Left ventricle myocardium inferior (tissue), 1 donor: ENCODE measurements around the gene PDGFB. TPM values are rescaled to one million over a fixed set of nuclear protein-coding genes. Genes with fewer than 3 reads are reported as not detected.

Experiments
- DNase-seq: peaks from one replicate; pipeline ENCODE4 v3.0.0-alpha.2; 2020
- H3K27ac ChIP-seq: fragments of 200-600 bp; replicated peaks from 2 replicates; pipeline ENCODE4 v1.8.0; 2021
- H3K27me3 ChIP-seq: fragments of 200-600 bp; 2 replicates; pipeline ENCODE4 v1.8.0; 2021; ENCODE audit warnings: low read depth
- H3K36me3 ChIP-seq: fragments of 200-600 bp; 2 replicates; pipeline ENCODE4 v1.8.0; 2021
- H3K4me1 ChIP-seq: fragments of 200-600 bp; 2 replicates; pipeline ENCODE4 v1.8.0; 2021
- H3K4me3 ChIP-seq: fragments of 200-600 bp; 2 replicates; pipeline ENCODE4 v1.8.0; 2021; ENCODE audit warnings: mild to moderate bottlenecking, moderate library complexity
- H3K9me3 ChIP-seq: fragments of 200-600 bp; replicated peaks from 2 replicates; pipeline ENCODE4 v1.8.0; 2021
- intact Hi-C: fragments of 100-400 bp; cut with micrococcal nuclease; formaldehyde crosslinking; loops from one replicate; pipeline ENCODE4 v1.11.0; 2022
- total RNA-seq: library from RNA; stranded (reverse); fragmentation: NEBNext Ultra II Directional; extraction: Animal tissue kit (Norgen Biotek cat#: 25700); gene quantifications from one replicate; pipeline ENCODE4 v1.2.1, GENCODE V29; 2021
- TF ChIP-seq, protein P1 (sequence below): fragments of 200-600 bp; IDR thresholded peaks from 2 replicates; pipeline ENCODE4 v1.8.0; 2021; ENCODE audit warnings: antibody characterized with exemption, mild to moderate bottlenecking, borderline replicate concordance
- donor health status: DM: no; HTN: yes; CAD: no; lungs with severe emphysema.

The PDGFB gene
- total RNA-seq, 1 donor from 2014 or later: 17.2 TPM

DNA sequence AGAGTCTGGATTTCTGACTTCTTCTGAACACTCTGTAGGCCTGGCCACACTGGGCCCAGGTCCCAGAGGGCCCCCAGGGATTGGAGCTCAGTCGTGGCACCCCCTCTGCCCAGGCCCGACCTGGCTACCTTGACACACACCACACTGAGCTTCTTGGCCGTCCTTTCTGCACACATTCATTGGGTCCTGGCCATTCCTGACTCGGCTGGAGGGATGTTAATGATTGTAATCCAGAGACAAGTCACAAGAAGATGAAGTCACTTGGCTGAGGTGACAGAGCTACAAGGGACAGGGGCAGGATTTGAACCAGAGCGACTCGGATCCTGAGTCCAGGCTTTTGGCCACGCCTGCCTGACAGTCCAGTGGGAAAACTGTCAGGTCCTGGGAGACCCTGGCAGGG, 23.9 kb upstream of the PDGFB start:
- Histone ChIP-seq H3K27ac (peak overlapping the region; percentile 80), H3K27me3 (no peaks in the 10 kb centered on the region), H3K36me3 (no peaks in the 10 kb centered on the region), H3K4me3 (no peak overlapping the region), H3K9me3 (peaks cover 5% of the 10 kb centered on the region), H3K4me1 (peaks cover 54% of the 10 kb centered on the region)
- intact Hi-C loops: no loop called here
- TF ChIP-seq, protein P1, sequence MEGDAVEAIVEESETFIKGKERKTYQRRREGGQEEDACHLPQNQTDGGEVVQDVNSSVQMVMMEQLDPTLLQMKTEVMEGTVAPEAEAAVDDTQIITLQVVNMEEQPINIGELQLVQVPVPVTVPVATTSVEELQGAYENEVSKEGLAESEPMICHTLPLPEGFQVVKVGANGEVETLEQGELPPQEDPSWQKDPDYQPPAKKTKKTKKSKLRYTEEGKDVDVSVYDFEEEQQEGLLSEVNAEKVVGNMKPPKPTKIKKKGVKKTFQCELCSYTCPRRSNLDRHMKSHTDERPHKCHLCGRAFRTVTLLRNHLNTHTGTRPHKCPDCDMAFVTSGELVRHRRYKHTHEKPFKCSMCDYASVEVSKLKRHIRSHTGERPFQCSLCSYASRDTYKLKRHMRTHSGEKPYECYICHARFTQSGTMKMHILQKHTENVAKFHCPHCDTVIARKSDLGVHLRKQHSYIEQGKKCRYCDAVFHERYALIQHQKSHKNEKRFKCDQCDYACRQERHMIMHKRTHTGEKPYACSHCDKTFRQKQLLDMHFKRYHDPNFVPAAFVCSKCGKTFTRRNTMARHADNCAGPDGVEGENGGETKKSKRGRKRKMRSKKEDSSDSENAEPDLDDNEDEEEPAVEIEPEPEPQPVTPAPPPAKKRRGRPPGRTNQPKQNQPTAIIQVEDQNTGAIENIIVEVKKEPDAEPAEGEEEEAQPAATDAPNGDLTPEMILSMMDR: no peak
- no peak for DNase-seq

DNA sequence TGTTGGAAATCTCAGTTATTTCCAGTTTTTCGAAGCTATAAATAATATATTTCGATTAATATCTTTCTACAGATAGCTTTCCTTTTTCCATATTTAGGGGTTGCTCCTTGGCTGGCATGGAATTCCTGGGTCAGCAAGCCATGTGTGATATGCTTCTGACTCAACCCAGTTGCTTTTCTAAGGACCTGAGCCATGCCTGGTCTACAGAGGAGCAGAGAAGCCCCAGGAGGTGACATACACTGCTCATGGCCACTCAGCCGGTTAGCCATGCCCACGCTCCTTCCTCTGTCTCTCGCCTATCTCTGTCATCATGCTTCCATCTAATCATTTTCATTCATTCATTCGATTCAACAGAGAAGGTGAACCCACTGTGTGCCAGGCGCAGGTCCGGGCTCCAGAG, 23.2 kb upstream of the PDGFB start:
- peaks cover 5% of the 10 kb centered on the region for H3K9me3 ChIP-seq
- no peaks in the 10 kb centered on the region for H3K27me3 ChIP-seq
- no peak for DNase-seq
- H3K27ac ChIP-seq: peak overlapping the region; percentile 80
- TF ChIP-seq, protein P1: no peak
- intact Hi-C loops: no loop called here
- peaks cover 54% of the 10 kb centered on the region for H3K4me1 ChIP-seq
- no peaks in the 10 kb centered on the region for H3K36me3 ChIP-seq
- H3K4me3 ChIP-seq: no peak overlapping the region

DNA sequence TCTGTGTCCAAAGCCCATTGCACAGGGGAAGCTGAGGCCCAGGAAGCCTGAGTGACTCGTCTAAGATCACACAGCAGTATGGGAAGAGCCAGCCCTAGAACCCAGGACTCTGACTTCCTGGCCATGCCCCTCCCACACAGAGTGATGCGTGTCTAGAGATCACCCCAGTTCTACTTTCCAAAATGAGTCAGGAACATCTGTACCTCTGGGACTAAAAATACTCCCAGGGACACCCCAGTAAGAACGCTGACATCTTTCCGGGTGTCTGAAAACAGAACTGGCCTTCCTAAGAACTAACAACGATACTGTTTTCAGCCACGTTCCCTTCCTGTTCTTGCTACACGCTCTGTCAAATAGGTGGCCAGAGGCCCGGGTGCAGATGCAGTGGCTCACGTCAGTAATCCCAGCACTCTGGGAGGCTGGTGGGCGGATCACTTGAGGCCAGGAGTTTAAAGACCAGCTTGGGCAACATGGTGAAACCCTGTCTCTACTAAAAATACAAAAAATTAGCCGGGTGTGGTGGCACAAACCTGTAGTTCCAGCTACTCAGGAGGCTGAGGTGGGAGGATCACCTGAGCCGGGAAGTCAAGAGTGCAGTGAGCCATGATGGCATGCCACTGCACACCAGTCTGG, 21.7 kb upstream of the PDGFB start:
- H3K27ac ChIP-seq: peak overlapping the region; percentile 80
- intact Hi-C loops: no loop called here

DNA sequence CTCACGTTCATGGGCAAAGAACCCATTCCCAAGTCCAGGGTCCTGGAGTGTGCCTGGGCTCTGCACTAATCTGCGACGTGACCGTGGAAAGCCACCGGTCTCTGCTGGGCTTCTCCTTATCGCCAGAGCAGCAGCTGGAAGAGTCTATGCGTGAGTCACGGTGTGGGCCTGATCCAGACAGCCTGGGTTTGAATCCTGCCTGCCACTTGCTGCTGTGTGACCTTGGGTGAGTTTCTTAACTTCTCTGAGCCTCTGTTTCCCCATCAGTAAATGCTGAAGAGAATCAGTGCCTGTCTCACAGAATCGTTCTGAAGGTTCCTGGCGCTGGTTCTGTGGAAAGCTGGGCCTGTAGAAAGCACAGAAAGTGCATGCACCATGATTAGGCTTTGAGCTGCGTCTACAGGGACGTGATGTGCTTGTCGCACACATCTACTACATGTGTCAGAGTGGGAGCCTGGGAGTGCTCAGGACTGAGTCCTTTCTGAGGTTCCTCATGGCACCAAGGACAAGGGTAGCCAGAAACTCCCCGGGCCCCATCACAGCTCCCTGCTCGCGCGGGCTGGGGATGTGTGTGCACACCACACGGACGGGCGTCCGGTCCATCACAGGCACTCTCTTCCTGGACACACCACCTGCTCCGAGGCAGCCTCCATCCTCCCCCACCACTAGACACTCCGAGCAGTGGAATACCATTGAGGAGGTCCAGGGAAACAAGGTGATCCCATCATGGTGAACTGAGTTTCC, 20.5 kb upstream of the PDGFB start:
- H3K27ac ChIP-seq: no peak overlapping the region
- no peaks in the 10 kb centered on the region for H3K36me3 ChIP-seq
- DNase-seq: no peak
- peaks cover 17% of the 10 kb centered on the region for H3K9me3 ChIP-seq
- TF ChIP-seq, protein P1: no peak
- no peaks in the 10 kb centered on the region for H3K27me3 ChIP-seq
- H3K4me1 ChIP-seq: peaks cover 46% of the 10 kb centered on the region
- no peak overlapping the region for H3K4me3 ChIP-seq
- intact Hi-C loops: no loop called here

More for the DNA sequence above, 21.7 kb upstream of the PDGFB start:
- Histone ChIP-seq H3K4me1 (peaks cover 54% of the 10 kb centered on the region), H3K27me3 (no peaks in the 10 kb centered on the region), H3K9me3 (peaks cover 14% of the 10 kb centered on the region), H3K36me3 (no peaks in the 10 kb centered on the region), H3K4me3 (no peak overlapping the region)
- TF ChIP-seq, protein P1: no peak
- no peak for DNase-seq

DNA sequence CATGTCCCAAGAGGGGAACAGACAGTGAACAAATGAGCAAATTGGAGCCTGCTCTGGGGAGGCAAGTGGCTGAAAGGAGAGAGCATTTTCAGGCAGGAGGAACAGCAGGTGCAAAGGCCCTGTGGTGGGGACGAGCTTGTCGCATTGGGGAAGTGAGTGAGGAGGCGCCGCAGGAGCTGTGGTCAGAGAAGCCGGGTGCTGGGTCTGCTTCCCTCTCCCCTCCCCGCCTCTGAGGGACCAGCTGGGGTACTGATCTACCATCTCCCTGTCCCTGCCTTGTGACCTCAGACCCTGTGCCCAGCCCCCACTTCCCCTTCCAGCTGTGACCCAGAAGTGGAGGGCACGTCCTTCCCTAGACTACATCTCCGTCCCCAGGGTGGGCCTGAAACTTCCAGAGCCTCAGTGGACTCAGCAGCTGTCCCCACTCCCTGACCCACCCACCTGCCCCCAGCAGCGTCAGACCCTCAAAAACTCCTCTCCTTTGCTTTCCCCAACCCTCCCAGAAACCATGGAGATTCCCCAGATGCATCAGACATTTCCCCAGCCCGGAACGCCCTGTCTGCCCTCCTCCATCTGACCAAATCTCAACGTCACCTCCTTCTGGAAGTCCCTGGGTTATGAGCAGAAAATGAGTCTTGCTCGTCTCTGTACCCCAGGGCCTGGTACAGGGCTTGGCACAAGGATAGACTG, 19.7 kb upstream of the PDGFB start:
- H3K27ac ChIP-seq: no peak overlapping the region
- intact Hi-C loops: no loop called here
- peak; percentile 67 for DNase-seq
- H3K9me3 ChIP-seq: peaks cover 17% of the 10 kb centered on the region
- TF ChIP-seq, protein P1: no peak
- no peaks in the 10 kb centered on the region for H3K27me3 ChIP-seq
- no peak overlapping the region for H3K4me3 ChIP-seq
- H3K4me1 ChIP-seq: peaks cover 40% of the 10 kb centered on the region
- H3K36me3 ChIP-seq: no peaks in the 10 kb centered on the region
